GM15510 (cell line): ENCODE data around the gene CBX7.

ENCODE experiments used
- POLR2A ChIP-seq: IDR thresholded peaks from 3 replicates; pipeline ENCODE4 v1.6.1; 2011; ENCODE audit warnings: borderline replicate concordance; ENCODE audit not compliant: insufficient read length; ENCODE audit errors: extremely low read depth

The CBX7 gene

DNA sequence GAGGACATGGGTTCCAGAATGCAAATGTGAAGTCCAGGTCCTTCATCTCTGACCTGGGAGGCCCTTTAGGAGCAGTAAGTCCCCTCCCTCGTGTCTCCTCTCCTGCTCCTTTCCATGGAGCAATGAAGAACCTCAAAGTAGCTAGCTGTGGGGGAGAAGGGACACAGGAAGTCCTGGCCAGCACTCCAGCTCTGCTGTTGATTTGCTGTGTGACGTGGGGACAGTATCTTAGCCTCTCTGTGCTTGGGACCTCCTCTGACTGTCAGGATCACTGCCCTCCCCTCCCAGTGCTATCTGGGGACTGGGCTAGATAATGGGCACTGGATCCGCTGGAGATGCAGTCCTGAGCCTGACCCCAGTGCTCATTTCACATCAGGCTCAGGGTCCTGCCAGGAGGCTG is 56.5 kb downstream of the CBX7 start:
- no peak for TF ChIP-seq POLR2A

GRCh38 chr22:39094717-39095389 is 57.6 kb downstream of the CBX7 start:
- no peak for TF ChIP-seq POLR2A

DNA sequence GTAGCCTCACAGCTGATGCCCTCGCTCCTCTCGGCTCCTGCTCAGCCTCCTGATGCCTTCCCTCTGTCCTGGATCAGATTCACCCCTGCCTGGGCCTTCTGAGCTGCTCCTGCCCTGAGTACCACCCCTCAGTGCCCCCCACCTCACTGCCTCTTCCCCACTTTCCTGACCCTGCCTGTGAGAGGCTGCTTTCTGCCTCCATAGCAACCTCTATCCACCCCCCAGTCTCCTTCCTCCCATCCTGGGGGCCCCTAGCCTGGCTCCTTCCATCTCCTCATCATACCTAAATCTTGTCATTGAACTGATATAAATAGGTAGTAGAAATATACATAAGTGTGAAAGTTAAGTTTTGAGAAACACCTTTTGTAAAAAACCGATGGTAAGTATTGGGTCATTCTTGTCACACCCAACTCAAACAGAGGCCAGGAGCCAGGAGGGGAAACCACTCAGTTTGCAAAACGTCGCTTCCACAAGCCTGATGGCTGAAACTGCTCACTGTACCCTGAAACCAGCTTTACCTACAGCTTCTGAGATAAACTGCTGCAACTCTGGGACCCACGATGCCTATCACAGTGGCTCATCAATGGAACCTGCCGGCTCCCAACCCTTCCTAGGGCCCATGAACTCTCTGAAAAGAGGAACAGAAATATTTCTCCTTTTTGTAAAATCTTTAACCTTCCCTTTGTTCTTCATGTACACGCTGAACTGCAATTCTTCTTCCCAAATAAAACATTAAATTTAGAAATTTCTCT is 60.2 kb downstream of the CBX7 start:
- TF ChIP-seq POLR2A, result no peak

- TF ChIP-seq POLR2A, result no peak
These were observed 61.1 kb downstream of the CBX7 start for GRCh38 chr22:39091126-39092081.

GRCh38 chr22:39090426-39091064 is 61.9 kb downstream of the CBX7 start:
- TF ChIP-seq POLR2A, result no peak

DNA sequence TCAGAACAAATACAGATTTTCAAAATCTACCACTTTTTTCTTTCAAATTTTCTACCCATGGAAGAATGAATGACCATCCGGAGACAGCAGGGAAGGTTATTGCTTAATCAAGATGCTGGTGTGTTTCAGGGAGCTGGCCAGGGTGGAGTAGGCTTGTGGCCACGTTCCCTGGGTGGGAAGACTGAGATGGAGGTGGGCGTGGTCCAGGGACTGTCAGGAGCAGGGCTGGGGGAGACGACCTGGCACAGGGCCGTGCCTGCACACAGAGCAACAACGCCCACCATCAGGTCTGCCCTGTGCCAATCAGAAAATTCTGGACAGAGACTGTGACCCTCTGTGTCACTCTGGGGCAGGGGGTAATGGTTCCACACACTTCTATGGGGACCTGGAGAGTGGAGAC is 62.6 kb downstream of the CBX7 start:
- no peak for TF ChIP-seq POLR2A

GRCh38 chr22:39088685-39089032 is 63.8 kb downstream of the CBX7 start:
- TF ChIP-seq POLR2A, result no peak

GRCh38 chr22:39087881-39088684 is 64.4 kb downstream of the CBX7 start:
- no peak for TF ChIP-seq POLR2A

DNA sequence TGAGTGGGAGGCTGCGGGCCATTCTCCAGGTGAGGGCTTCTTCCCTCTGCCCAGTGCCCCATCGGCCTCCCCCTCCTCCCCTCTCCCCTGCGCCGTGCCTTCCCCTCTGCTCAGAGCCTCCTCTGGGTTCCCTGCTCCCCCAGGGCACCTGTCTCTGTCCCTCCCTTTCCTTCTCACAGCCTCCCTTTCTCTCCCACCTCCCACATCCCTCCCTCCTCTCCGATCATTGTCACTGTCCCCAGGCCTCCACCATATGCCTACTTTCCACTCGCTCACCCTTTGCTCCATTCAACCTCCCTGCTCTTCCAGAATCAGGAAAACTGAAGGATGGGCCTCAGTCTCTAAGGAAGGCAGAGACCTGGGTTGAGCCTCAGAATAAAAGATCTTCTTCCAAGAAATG is 65.4 kb downstream of the CBX7 start:
- TF ChIP-seq POLR2A, result no peak

- TF ChIP-seq POLR2A, result no peak
These were observed 67.8 kb downstream of the CBX7 start for GRCh38 chr22:39084666-39085065.

DNA sequence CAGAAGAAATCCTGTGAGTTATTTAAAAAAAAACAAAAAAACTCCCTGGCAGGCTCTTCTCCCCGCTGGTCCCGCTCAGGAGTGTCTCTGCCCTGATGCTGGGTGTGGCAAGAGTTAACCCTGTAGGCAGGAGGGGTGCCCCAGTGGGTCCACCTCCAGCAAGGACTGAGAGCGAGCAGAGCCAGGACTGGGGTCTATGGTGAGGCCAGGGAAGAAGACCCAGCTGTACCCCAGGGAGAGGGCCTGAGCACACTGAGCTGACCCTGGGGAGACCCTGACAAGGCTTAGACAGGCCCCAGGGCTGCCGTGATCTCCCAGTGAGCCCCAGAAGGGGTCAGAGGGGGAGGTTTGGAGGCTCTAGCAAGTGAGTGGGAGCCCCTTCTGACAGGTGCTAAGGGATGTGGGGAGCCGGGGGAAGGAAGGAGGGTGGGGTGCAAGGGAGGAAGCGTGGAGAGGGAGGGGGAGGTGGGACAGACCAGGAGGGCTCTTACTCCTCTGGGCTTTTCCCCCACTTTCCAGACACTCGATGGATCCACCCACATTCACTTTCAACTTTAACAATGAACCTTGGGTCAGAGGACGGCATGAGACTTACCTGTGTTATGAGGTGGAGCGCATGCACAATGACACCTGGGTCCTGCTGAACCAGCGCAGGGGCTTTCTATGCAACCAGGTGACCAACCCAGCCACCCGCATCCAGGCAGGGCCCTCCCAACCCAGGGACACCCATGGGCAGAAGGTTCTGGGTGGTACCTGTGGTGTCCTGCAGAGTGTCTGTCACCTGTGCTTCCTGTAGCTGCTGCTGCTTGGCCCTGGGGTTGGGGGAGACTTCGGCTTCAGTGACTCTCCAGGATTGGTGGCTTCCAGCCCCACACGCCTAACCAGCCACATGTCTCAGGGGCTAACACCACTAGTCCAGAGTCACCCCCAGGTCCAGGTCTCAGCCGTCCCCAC is 69.0 kb downstream of the CBX7 start:
- TF ChIP-seq POLR2A, result no peak

- no peak for TF ChIP-seq POLR2A
These were observed 70.9 kb downstream of the CBX7 start for GRCh38 chr22:39081598-39081997.

GRCh38 chr22:39081016-39081415 is 71.5 kb downstream of the CBX7 start:
- no peak for TF ChIP-seq POLR2A
